Erythroblast (primary cell): Measurements from ENCODE around the gene SMURF1.

Source experiments
- GATA1 ChIP-seq: IDR thresholded peaks from 2 replicates; pipeline ENCODE4 v1.6.1; 2011; ENCODE audit warnings: low read depth, mild to moderate bottlenecking, control low read depth, low read length, moderate library complexity
- POLR2A ChIP-seq: IDR thresholded peaks from 2 replicates; pipeline ENCODE4 v1.6.1; 2011; ENCODE audit warnings: mild to moderate bottlenecking, low read length

DNA sequence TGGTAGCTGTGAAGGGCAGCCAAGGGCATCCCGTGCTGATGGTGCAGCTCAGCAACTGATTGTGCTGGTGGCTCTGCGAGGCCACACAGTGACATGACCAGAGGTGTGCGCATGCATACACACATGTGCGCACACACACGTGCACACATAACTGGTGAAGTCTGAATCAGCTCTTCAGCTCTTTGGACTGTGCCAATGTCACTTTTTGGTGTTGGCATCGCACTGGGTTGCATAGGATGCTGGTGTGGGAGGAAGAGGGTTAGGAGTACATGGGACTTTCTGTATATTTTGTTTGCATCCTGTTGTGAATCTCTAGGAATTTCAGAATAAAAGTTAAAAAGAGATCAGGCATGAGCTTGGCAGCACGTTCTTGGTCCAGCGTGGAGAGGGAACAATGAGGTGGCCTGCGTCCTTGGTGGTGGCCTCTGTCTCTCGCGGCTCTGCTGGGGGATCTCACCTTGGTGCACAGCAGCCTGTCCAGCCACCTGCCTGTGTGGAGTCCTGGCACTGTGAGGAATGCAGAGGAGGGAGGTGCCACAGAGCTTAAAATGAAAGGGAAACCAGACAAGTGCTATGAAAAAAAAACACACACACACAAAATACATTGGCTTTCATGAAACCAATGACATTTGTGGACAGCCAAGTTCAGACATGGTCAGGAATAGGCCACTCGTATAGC is 141.6 kb downstream of the SMURF1 start:
- TF ChIP-seq POLR2A (no peak), GATA1 (no peak)
